Neural progenitor cell (in vitro differentiated cells): ENCODE results near the gene ZNF544. TPM values are rescaled to one million over a fixed set of nuclear protein-coding genes. Genes with fewer than 3 reads are reported as not detected.
"Not testable (repeated sequence)": the region's sequence is repeated elsewhere in the genome, so short reads cannot be mapped to it uniquely, and the experiment has no call there.

ENCODE experiments used
- DNase-seq: peaks from one replicate; pipeline ENCODE4 v3.0.0-alpha.2; 2016; ENCODE audit warnings: low spot score
- H2AFZ ChIP-seq: fragments of 200-600 bp; sonication (generic); replicated peaks from 2 replicates; pipeline ENCODE4 v1.6.1; 2016; ENCODE audit warnings: antibody characterized with exemption
- H3F3A ChIP-seq: fragments of 200-600 bp; sonication (generic); 2 replicates; pipeline ENCODE4 v1.6.1; 2016; ENCODE audit warnings: antibody characterized with exemption, low read depth
- H3K27ac ChIP-seq: fragments of 200-600 bp; sonication (generic); 2 replicates; pipeline ENCODE4 v1.5.1; 2016; ENCODE audit warnings: mild to moderate bottlenecking
- H3K27me3 ChIP-seq: fragments of 200-600 bp; sonication (generic); 2 replicates; pipeline ENCODE4 v1.6.1; 2016; ENCODE audit warnings: mild to moderate bottlenecking, moderate library complexity
- H3K36me3 ChIP-seq: fragments of 200-600 bp; sonication (generic); 2 replicates; pipeline ENCODE4 v1.5.1; 2016
- H3K4me1 ChIP-seq: fragments of 200-600 bp; sonication (generic); 2 replicates; pipeline ENCODE4 v1.6.1; 2016; ENCODE audit warnings: mixed run types
- H3K4me2 ChIP-seq: fragments of 200-600 bp; sonication (generic); 2 replicates; pipeline ENCODE4 v1.6.1; 2016
- H3K4me3 ChIP-seq: fragments of 200-600 bp; sonication (generic); 2 replicates; pipeline ENCODE4 v1.5.1; 2016
- H3K79me2 ChIP-seq: fragments of 200-600 bp; sonication (generic); 2 replicates; pipeline ENCODE4 v1.6.1; 2016; ENCODE audit warnings: low read depth
- H3K9ac ChIP-seq: fragments of 200-600 bp; sonication (generic); 2 replicates; pipeline ENCODE4 v1.6.1; 2016
- H3K9me3 ChIP-seq: fragments of 200-600 bp; sonication (generic); 2 replicates; pipeline ENCODE4 v1.5.1; 2016; ENCODE audit warnings: low read depth
- H4K20me1 ChIP-seq: fragments of 200-600 bp; sonication (generic); 2 replicates; pipeline ENCODE4 v1.6.1; 2016; ENCODE audit warnings: low read depth
- H3K27ac Mint-ChIP-seq: 3 replicates; pipeline ENCODE4 v1.8.0; 2021; ENCODE audit warnings: mixed read lengths
- H3K27me3 Mint-ChIP-seq: 2 replicates; pipeline ENCODE4 v1.8.0; 2022; ENCODE audit warnings: low read depth, mild to moderate bottlenecking, inconsistent platforms, moderate library complexity, mixed read lengths; ENCODE audit not compliant: insufficient read depth
- H3K36me3 Mint-ChIP-seq: 3 replicates; pipeline ENCODE4 v1.8.0; 2021; ENCODE audit warnings: mixed read lengths
- H3K4me1 Mint-ChIP-seq: 3 replicates; pipeline ENCODE4 v1.8.0; 2021; ENCODE audit warnings: mixed read lengths
- H3K4me3 Mint-ChIP-seq: 3 replicates; pipeline ENCODE4 v1.8.0; 2021; ENCODE audit warnings: mild to moderate bottlenecking, moderate library complexity, mixed read lengths
- H3K9me3 Mint-ChIP-seq: 3 replicates; pipeline ENCODE4 v1.8.0; 2020; ENCODE audit warnings: mixed read lengths
- CTCF ChIP-seq: fragments of 200-600 bp; sonication (generic); IDR thresholded peaks from 2 replicates; pipeline ENCODE4 v1.5.1; 2017; ENCODE audit warnings: antibody characterized with exemption, mild to moderate bottlenecking
- EZH2 ChIP-seq: fragments of 200-600 bp; sonication (generic); IDR thresholded peaks from 2 replicates; pipeline ENCODE4 v1.6.1; 2017; ENCODE audit warnings: antibody characterized with exemption, mild to moderate bottlenecking, moderate library complexity
- EZH2phosphoT487 ChIP-seq: fragments of 200-600 bp; sonication (generic); IDR thresholded peaks from 2 replicates; pipeline ENCODE4 v1.6.1; 2017; ENCODE audit warnings: antibody characterized with exemption
- total RNA-seq: library from RNA; depleted of rRNA; stranded (reverse); fragments of >200 nt; gene quantifications from 2 replicates; pipeline ENCODE4 v1.2.3, GENCODE V29; 2015; ENCODE audit warnings: low replicate concordance

ZNF544 gene
- total RNA-seq, 1 donor from 2014 or later: 86.0 TPM

GRCh38 chr19:58252102-58252685 is 23.5 kb downstream of the ZNF544 start:
- no peaks in the 10 kb centered on the region for H3K79me2 ChIP-seq
- H3K27me3 ChIP-seq: no peaks in the 10 kb centered on the region
- peak; percentile 13 for DNase-seq
- Mint-ChIP-seq H3K4me1 (no peaks in the 10 kb centered on the region), H3K4me3 (no peak overlapping the region), H3K27ac (no peak overlapping the region), H3K9me3 (peaks cover 91% of the 10 kb centered on the region), H3K27me3 (peaks cover 13% of the 10 kb centered on the region), H3K36me3 (peaks cover 78% of the 10 kb centered on the region)
- no peak overlapping the region for H3K4me2 ChIP-seq
- no peaks in the 10 kb centered on the region for H4K20me1 ChIP-seq
- H3K27ac ChIP-seq: no peak overlapping the region
- peaks cover 68% of the 10 kb centered on the region for H3K9me3 ChIP-seq
- no peak overlapping the region for H2AFZ ChIP-seq
- H3K9ac ChIP-seq: no peak overlapping the region
- H3K4me1 ChIP-seq: no peaks in the 10 kb centered on the region
- peak overlapping the region; percentile 15 for H3K4me3 ChIP-seq
- TF ChIP-seq EZH2phosphoT487 (no peak), CTCF (no peak), EZH2 (no peak)
- peaks cover 90% of the 10 kb centered on the region for H3K36me3 ChIP-seq
- peaks cover 33% of the 10 kb centered on the region for H3F3A ChIP-seq

GRCh38 chr19:58258259-58258658 is 29.5 kb downstream of the ZNF544 start:
- not testable (repeated sequence) for H4K20me1 ChIP-seq, H3K4me3 Mint-ChIP-seq, H2AFZ ChIP-seq, H3K79me2 ChIP-seq, DNase-seq, H3K27me3 ChIP-seq, H3K4me1 ChIP-seq, H3K4me3 ChIP-seq, H3K4me1 Mint-ChIP-seq, H3K27ac ChIP-seq, H3K4me2 ChIP-seq, H3K27ac Mint-ChIP-seq, H3K9ac ChIP-seq
- Mint-ChIP-seq H3K36me3 (peaks cover 85% of the 10 kb centered on the region), H3K27me3 (peaks cover 13% of the 10 kb centered on the region), H3K9me3 (peaks cover 94% of the 10 kb centered on the region)
- Histone ChIP-seq H3F3A (peaks cover 39% of the 10 kb centered on the region), H3K36me3 (peaks cover 87% of the 10 kb centered on the region), H3K9me3 (peaks cover 76% of the 10 kb centered on the region)

GRCh38 chr19:58261600-58261967 is 32.9 kb downstream of the ZNF544 start:
- no peak overlapping the region for H3K27ac ChIP-seq
- Mint-ChIP-seq H3K27me3 (peaks cover 14% of the 10 kb centered on the region), H3K4me3 (no peak overlapping the region), H3K4me1 (no peaks in the 10 kb centered on the region), H3K36me3 (peaks cover 69% of the 10 kb centered on the region), H3K27ac (no peak overlapping the region), H3K9me3 (peaks cover 94% of the 10 kb centered on the region)
- H3K4me2 ChIP-seq: no peak overlapping the region
- peak overlapping the region; percentile 22 for H3K4me3 ChIP-seq
- no peaks in the 10 kb centered on the region for H3K4me1 ChIP-seq
- peaks cover 67% of the 10 kb centered on the region for H3K36me3 ChIP-seq
- TF ChIP-seq EZH2phosphoT487: no peak
- H2AFZ ChIP-seq: no peak overlapping the region
- no peak for DNase-seq
- no peak overlapping the region for H3K9ac ChIP-seq
- H3K79me2 ChIP-seq: peaks cover 5% of the 10 kb centered on the region
- peaks cover 8% of the 10 kb centered on the region for H3K27me3 ChIP-seq
- peaks cover 42% of the 10 kb centered on the region for H3F3A ChIP-seq
- H3K9me3 ChIP-seq: peaks cover 74% of the 10 kb centered on the region
- H4K20me1 ChIP-seq: no peaks in the 10 kb centered on the region

GRCh38 chr19:58261968-58262921 is 33.5 kb downstream of the ZNF544 start:
- Histone ChIP-seq H3K27ac (no peak overlapping the region), H3K27me3 (peaks cover 8% of the 10 kb centered on the region), H3K4me3 (peak overlapping the region; percentile 22), H3K4me2 (no peak overlapping the region), H3K9me3 (peaks cover 69% of the 10 kb centered on the region), H3K4me1 (no peaks in the 10 kb centered on the region), H3K36me3 (peaks cover 66% of the 10 kb centered on the region), H3K9ac (no peak overlapping the region), H4K20me1 (no peaks in the 10 kb centered on the region), H3K79me2 (peaks cover 5% of the 10 kb centered on the region), H2AFZ (no peak overlapping the region), H3F3A (peaks cover 42% of the 10 kb centered on the region)
- H3K9me3 Mint-ChIP-seq: peaks cover 95% of the 10 kb centered on the region
- DNase-seq: no peak
- H3K4me1 Mint-ChIP-seq: no peaks in the 10 kb centered on the region
- H3K27me3 Mint-ChIP-seq: peaks cover 15% of the 10 kb centered on the region
- no peak overlapping the region for H3K27ac Mint-ChIP-seq
- TF ChIP-seq EZH2phosphoT487 (no peak), EZH2 (no peak), CTCF (no peak)
- peaks cover 68% of the 10 kb centered on the region for H3K36me3 Mint-ChIP-seq
- no peak overlapping the region for H3K4me3 Mint-ChIP-seq
